SK-N-SH treated with all-trans-retinoic acid at 6 μM for 48 hours (cell line): ENCODE data around the gene CROCC2.

ENCODE experiments used
- ATAC-seq: fragments of 200-7000 bp; cut with Tn5 transposase; 3 replicates; pipeline ENCODE4 v1.9.1; 2020; ENCODE audit warnings: mild to moderate bottlenecking, moderate library complexity
- ARNTL ChIP-seq: fragments of 450-650 bp; formaldehyde crosslinking; IDR thresholded peaks from 2 replicates; pipeline ENCODE4 v1.5.0; 2020; ENCODE audit warnings: low read depth, mild to moderate bottlenecking, moderate library complexity, borderline replicate concordance
- BACH2 ChIP-seq: fragments of 250-450 bp; sonication (Bioruptor Pico); IDR thresholded peaks from 2 replicates; pipeline ENCODE4 v1.9.0; 2021; ENCODE audit warnings: mild to moderate bottlenecking, borderline replicate concordance
- CSDC2 ChIP-seq: fragments of 250-450 bp; sonication (Bioruptor Pico); IDR thresholded peaks from 2 replicates; pipeline ENCODE4 v1.5.0; 2020; ENCODE audit warnings: mild to moderate bottlenecking, moderate library complexity
- ESRRG ChIP-seq: fragments of 250-450 bp; sonication (Bioruptor Pico); IDR thresholded peaks from 2 replicates; pipeline ENCODE4 v1.6.1; 2021; ENCODE audit warnings: mild to moderate bottlenecking
- GLIS3 ChIP-seq: fragments of 250-450 bp; sonication (Bioruptor Pico); IDR thresholded peaks from 2 replicates; pipeline ENCODE4 v1.5.0; 2020; ENCODE audit warnings: mild to moderate bottlenecking, moderate library complexity
- ISL1 ChIP-seq: fragments of 250-450 bp; sonication (Bioruptor Pico); IDR thresholded peaks from 2 replicates; pipeline ENCODE4 v2.1.2; 2022; ENCODE audit warnings: mild to moderate bottlenecking, moderate library complexity
- OSR1 ChIP-seq: fragments of 250-450 bp; sonication (Bioruptor Pico); IDR thresholded peaks from 2 replicates; pipeline ENCODE4 v1.8.0; 2022; ENCODE audit warnings: moderate library complexity, mild to moderate bottlenecking, inconsistent platforms
- PPARA ChIP-seq: fragments of 250-450 bp; sonication (Bioruptor Pico); IDR thresholded peaks from 2 replicates; pipeline ENCODE4 v1.5.0; 2020; ENCODE audit warnings: mild to moderate bottlenecking, borderline replicate concordance
- RARB ChIP-seq: fragments of 250-450 bp; sonication (Bioruptor Pico); IDR thresholded peaks from 2 replicates; pipeline ENCODE4 v1.8.0; 2021; ENCODE audit warnings: mild to moderate bottlenecking, moderate library complexity
- SNAI2 ChIP-seq: fragments of 250-450 bp; sonication (Bioruptor Pico); IDR thresholded peaks from 2 replicates; pipeline ENCODE4 v1.5.0; 2020; ENCODE audit warnings: mild to moderate bottlenecking, moderate library complexity
- TOX ChIP-seq: fragments of 250-450 bp; sonication (Bioruptor Pico); IDR thresholded peaks from 2 replicates; pipeline ENCODE4 v1.8.0; 2021; ENCODE audit warnings: mild to moderate bottlenecking, moderate library complexity, borderline replicate concordance
- ZFP3 ChIP-seq: fragments of 250-450 bp; sonication (Bioruptor Pico); IDR thresholded peaks from 2 replicates; pipeline ENCODE4 v1.5.0; 2020; ENCODE audit warnings: mild to moderate bottlenecking, moderate library complexity
- ZFP30 ChIP-seq: fragments of 450-650 bp; formaldehyde crosslinking; IDR thresholded peaks from 2 replicates; pipeline ENCODE4 v1.5.0; 2022; ENCODE audit warnings: mild to moderate bottlenecking, moderate library complexity
- ZNF565 ChIP-seq: fragments of 450-650 bp; formaldehyde crosslinking; conservative IDR thresholded peaks from 2 replicates; pipeline ENCODE4 v1.5.0; 2020; ENCODE audit warnings: low read depth, mild to moderate bottlenecking, moderate library complexity
- ZNF70 ChIP-seq: fragments of 450-650 bp; formaldehyde crosslinking; IDR thresholded peaks from 2 replicates; pipeline ENCODE4 v1.5.0; 2020; ENCODE audit warnings: mild to moderate bottlenecking, moderate library complexity
- ZNF8 ChIP-seq: fragments of 450-650 bp; formaldehyde crosslinking; IDR thresholded peaks from 2 replicates; pipeline ENCODE4 v1.5.0; 2020; ENCODE audit warnings: mild to moderate bottlenecking, moderate library complexity
- TF ChIP-seq, protein P1 (sequence below): fragments of 250-450 bp; sonication (Bioruptor Pico); IDR thresholded peaks from 2 replicates; pipeline ENCODE4 v1.8.0; 2020; ENCODE audit warnings: mild to moderate bottlenecking, moderate library complexity, borderline replicate concordance
- TF ChIP-seq, protein P2 (sequence below): fragments of 250-450 bp; sonication (Bioruptor Pico); IDR thresholded peaks from 2 replicates; pipeline ENCODE4 v1.5.1; 2020; ENCODE audit warnings: low read depth, mild to moderate bottlenecking, moderate library complexity
- TF ChIP-seq, protein P3 (sequence below): fragments of 250-450 bp; sonication (Bioruptor Pico); IDR thresholded peaks from 2 replicates; pipeline ENCODE4 v1.5.1; 2021; ENCODE audit warnings: mild to moderate bottlenecking, moderate library complexity
- TF ChIP-seq, protein P4 (sequence below): fragments of 250-450 bp; sonication (Bioruptor Pico); IDR thresholded peaks from 2 replicates; pipeline ENCODE4 v1.8.0; 2021; ENCODE audit warnings: low read depth, mild to moderate bottlenecking, moderate library complexity, borderline replicate concordance

Gene CROCC2

DNA sequence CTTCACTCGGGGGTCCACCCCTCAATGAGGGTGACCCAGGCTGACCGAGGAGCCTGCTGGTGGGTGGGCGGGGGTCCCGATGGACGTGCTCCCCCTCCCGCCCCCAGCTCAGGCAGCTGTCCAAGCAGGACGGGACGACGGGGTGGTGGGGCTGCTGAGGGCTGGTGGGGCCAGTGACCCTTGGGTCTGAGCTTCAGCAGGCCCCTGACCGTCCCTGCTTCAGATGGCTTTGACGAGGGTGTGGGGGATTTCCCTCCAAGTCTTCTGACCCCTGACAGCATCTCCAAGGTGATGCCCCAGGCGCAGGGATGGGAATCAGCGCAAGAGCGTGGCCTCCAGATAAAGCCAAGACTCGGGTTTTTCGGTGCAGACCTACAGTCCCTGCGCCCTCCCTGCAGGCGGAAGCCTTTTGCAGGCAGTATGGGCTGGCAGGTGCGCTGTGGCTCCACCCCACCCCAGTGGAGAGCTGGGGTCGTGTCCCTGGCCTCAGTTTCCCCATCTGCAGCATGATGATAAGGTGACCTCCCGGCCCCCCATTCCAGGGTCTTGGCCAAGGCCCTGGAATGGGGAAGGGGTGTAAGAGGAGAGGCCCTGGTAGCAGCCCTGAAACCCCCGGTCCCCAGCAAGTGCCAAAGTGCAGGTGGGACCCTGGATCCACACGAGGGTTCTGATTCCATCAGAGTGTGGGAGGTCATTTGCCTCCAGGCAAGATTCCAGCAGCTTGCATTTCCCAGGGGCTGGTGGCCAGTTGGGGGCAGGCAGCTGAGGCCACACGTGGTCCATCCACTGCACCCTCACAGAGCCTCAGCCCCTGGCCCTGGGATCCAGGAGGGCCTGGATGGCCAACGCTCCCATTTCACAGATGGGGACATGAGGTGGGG lies 8.7 kb downstream of the CROCC2 start:
- peak; percentile 2; the same call in 2 of the 3 replicates for ATAC-seq
- TF ChIP-seq ZNF8 (CRISPR knock-in tag) = no peak
- TF ChIP-seq CSDC2 (CRISPR knock-in tag) = no peak
- no peak for TF ChIP-seq ZNF70
- TF ChIP-seq, protein P1, sequence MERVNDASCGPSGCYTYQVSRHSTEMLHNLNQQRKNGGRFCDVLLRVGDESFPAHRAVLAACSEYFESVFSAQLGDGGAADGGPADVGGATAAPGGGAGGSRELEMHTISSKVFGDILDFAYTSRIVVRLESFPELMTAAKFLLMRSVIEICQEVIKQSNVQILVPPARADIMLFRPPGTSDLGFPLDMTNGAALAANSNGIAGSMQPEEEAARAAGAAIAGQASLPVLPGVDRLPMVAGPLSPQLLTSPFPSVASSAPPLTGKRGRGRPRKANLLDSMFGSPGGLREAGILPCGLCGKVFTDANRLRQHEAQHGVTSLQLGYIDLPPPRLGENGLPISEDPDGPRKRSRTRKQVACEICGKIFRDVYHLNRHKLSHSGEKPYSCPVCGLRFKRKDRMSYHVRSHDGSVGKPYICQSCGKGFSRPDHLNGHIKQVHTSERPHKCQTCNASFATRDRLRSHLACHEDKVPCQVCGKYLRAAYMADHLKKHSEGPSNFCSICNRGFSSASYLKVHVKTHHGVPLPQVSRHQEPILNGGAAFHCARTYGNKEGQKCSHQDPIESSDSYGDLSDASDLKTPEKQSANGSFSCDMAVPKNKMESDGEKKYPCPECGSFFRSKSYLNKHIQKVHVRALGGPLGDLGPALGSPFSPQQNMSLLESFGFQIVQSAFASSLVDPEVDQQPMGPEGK (CRISPR knock-in tag) = no peak
- no peak for TF ChIP-seq GLIS3 (CRISPR knock-in tag)
- TF ChIP-seq PPARA = no peak
- TF ChIP-seq, protein P2, sequence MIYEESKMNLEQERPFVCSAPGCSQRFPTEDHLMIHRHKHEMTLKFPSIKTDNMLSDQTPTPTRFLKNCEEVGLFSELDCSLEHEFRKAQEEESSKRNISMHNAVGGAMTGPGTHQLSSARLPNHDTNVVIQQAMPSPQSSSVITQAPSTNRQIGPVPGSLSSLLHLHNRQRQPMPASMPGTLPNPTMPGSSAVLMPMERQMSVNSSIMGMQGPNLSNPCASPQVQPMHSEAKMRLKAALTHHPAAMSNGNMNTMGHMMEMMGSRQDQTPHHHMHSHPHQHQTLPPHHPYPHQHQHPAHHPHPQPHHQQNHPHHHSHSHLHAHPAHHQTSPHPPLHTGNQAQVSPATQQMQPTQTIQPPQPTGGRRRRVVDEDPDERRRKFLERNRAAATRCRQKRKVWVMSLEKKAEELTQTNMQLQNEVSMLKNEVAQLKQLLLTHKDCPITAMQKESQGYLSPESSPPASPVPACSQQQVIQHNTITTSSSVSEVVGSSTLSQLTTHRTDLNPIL (CRISPR knock-in tag) = no peak
- TF ChIP-seq RARB = no peak
- TF ChIP-seq, protein P3, sequence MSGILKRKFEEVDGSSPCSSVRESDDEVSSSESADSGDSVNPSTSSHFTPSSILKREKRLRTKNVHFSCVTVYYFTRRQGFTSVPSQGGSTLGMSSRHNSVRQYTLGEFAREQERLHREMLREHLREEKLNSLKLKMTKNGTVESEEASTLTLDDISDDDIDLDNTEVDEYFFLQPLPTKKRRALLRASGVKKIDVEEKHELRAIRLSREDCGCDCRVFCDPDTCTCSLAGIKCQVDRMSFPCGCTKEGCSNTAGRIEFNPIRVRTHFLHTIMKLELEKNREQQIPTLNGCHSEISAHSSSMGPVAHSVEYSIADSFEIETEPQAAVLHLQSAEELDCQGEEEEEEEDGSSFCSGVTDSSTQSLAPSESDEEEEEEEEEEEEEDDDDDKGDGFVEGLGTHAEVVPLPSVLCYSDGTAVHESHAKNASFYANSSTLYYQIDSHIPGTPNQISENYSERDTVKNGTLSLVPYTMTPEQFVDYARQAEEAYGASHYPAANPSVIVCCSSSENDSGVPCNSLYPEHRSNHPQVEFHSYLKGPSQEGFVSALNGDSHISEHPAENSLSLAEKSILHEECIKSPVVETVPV = no peak
- no peak for TF ChIP-seq OSR1 (CRISPR knock-in tag)
- TF ChIP-seq, protein P4, sequence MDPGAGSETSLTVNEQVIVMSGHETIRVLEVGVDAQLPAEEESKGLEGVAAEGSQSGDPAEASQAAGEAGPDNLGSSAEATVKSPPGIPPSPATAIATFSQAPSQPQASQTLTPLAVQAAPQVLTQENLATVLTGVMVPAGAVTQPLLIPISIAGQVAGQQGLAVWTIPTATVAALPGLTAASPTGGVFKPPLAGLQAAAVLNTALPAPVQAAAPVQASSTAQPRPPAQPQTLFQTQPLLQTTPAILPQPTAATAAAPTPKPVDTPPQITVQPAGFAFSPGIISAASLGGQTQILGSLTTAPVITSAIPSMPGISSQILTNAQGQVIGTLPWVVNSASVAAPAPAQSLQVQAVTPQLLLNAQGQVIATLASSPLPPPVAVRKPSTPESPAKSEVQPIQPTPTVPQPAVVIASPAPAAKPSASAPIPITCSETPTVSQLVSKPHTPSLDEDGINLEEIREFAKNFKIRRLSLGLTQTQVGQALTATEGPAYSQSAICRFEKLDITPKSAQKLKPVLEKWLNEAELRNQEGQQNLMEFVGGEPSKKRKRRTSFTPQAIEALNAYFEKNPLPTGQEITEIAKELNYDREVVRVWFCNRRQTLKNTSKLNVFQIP = no peak
- no peak for TF ChIP-seq BACH2 (CRISPR knock-in tag)
- TF ChIP-seq ARNTL (CRISPR knock-in tag) = no peak
- TF ChIP-seq ISL1 (CRISPR knock-in tag) = no peak
- TF ChIP-seq ESRRG (CRISPR knock-in tag) = no peak
- TF ChIP-seq ZNF565 (CRISPR knock-in tag) = no peak

DNA sequence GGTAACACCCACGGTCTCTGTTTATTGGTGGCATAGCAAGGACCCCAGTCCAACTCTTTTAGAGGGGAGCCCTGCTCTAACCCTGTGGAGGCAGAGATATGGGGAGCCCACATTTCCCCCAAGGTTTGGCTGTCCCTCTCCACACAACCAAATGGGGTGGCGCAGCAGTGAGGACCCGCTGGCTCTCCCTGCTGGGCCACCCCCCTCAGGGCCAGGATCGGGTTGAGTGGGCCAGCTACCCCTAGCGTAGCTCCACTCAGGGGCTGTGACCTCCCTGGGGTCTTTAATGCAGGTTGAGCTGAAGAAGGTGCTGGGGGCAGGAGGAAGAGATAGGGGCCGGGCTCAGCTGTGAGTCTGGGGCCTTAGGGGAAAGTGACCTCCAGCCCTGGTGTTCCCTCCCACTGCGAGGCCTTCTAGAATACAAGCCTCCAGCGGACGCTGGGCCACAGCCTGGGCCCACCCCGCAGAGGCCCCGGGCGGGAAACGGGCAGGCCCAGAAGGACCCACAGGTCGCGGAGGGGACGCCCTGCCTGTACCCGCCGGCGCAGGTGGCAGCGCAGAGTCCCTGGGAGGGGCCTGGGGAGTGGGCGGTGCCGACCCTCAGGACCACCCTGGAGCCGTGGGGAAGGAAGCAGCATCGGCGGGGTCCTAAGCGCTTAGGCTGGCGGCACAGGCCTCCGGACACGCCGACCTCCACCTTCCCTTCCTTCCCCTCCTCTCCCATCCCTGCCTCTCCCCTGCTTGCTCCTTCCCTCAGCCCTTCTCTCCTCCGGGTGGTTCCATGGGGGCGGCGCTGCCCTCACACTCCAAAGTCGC lies 9.6 kb downstream of the CROCC2 start:
- no peak for ATAC-seq
- TF ChIP-seq TOX (CRISPR knock-in tag) (no peak), ISL1 (CRISPR knock-in tag) (no peak), SNAI2 (CRISPR knock-in tag) (no peak), ZFP3 (CRISPR knock-in tag) (no peak), ZFP30 (CRISPR knock-in tag) (no peak), ZNF70 (no peak), CSDC2 (CRISPR knock-in tag) (no peak)

DNA sequence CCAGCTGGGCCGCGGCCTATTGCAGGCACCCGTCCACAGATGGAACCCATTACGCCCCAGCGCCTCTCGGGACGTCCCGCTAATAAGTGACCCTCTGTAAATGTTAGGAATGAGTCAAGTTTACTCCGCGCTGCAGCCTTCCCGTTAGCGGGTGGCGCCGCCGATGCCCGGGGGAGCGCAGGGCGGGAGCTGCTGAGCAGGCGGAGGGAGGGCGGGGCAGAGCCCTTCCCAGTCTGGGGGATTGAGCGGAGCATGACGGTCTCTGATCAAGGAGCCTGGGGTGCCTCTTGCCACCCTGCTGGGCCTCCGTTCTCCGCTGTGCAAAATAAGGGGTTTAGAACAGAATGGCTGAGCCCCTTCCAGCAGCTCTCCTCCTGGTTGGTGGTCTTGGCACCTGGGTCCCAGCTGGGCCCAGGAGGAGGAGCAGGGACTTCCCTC lies 10.5 kb downstream of the CROCC2 start:
- no peak for TF ChIP-seq OSR1 (CRISPR knock-in tag)
- no peak for TF ChIP-seq ZNF8 (CRISPR knock-in tag)
- no peak for TF ChIP-seq GLIS3 (CRISPR knock-in tag)
- no peak for TF ChIP-seq CSDC2 (CRISPR knock-in tag)
- TF ChIP-seq ZNF565 (CRISPR knock-in tag) = no peak
- no peak for TF ChIP-seq ESRRG (CRISPR knock-in tag)
- no peak for TF ChIP-seq RARB
- TF ChIP-seq, protein P1 (CRISPR knock-in tag) = no peak
- TF ChIP-seq, all 23 proteins: peak for 0
- ATAC-seq = peak; percentile 71
